Uterus (tissue), 2 donors: ENCODE measurements around the gene A2ML1.

Experiments used
- POLR2A ChIP-seq, 2 donors: fragments of 450-650 bp; IDR thresholded peaks; one replicate each; pipeline ENCODE4 v1.6.1; 2016; ENCODE audit warnings: antibody characterized with exemption in 2 of 2, mild to moderate bottlenecking in 1 of 2, moderate library complexity in 1 of 2
- TF ChIP-seq, protein P1 (sequence below), 4 experiments: fragments of 200-600 bp in 2 of 4; fragments of 450-650 bp in 2 of 4; sonication (generic) in 2 of 4; IDR thresholded peaks; one replicate each; pipeline ENCODE4 v1.5.1; 2016 to 2019; ENCODE audit warnings: antibody characterized with exemption in 4 of 4, mild to moderate bottlenecking in 2 of 4, moderate library complexity in 1 of 4

DNA sequence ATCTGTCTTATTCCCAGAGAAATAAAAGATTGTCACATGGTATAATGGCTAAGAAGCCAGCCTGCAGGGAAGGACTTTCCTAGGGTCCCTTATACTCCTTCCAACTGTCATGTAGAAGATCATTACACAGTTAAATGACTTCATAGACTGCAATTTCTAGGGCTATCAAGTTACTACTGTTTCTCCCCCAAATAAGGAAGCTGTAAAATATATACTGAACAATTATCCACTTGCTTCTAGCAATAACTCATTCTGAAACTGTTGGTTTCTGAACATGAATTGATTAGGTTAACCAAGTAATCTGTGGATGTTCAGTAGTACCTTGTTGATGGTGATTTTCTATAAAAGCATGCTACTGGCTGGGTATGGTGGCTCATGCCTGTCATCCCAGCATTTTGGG is 44.6 kb downstream of the A2ML1 start:
- TF ChIP-seq, protein P1, sequence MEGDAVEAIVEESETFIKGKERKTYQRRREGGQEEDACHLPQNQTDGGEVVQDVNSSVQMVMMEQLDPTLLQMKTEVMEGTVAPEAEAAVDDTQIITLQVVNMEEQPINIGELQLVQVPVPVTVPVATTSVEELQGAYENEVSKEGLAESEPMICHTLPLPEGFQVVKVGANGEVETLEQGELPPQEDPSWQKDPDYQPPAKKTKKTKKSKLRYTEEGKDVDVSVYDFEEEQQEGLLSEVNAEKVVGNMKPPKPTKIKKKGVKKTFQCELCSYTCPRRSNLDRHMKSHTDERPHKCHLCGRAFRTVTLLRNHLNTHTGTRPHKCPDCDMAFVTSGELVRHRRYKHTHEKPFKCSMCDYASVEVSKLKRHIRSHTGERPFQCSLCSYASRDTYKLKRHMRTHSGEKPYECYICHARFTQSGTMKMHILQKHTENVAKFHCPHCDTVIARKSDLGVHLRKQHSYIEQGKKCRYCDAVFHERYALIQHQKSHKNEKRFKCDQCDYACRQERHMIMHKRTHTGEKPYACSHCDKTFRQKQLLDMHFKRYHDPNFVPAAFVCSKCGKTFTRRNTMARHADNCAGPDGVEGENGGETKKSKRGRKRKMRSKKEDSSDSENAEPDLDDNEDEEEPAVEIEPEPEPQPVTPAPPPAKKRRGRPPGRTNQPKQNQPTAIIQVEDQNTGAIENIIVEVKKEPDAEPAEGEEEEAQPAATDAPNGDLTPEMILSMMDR (IDR thresholded peaks at IDR 0.05): no peak
- no peak for TF ChIP-seq POLR2A (IDR thresholded peaks at IDR 0.05)
